GM18508 (cell line): ENCODE measurements around the gene ITPA.
"Not testable (repeated sequence)": the region's sequence is repeated elsewhere in the genome, so short reads cannot be mapped to it uniquely, and the experiment has no call there.

Experiments
- ATAC-seq: cut with Tn5 transposase; IDR thresholded peaks from one replicate; pipeline ENCODE4 v1.9.1; 2021; ENCODE audit warnings: moderate number of reproducible peaks; ENCODE audit not compliant: insufficient read depth, unreplicated experiment

The ITPA gene

GRCh38 chr20:3195590-3196237, 13.6 kb upstream of the ITPA start:
- no peak for ATAC-seq

GRCh38 chr20:3199206-3199605, 10.1 kb upstream of the ITPA start:
- no peak for ATAC-seq

GRCh38 chr20:3199976-3200755, 9.1 kb upstream of the ITPA start:
- no peak for ATAC-seq

GRCh38 chr20:3202965-3203314, 6.4 kb upstream of the ITPA start:
- no peak for ATAC-seq

GRCh38 chr20:3203315-3204123, 5.8 kb upstream of the ITPA start:
- ATAC-seq: no peak

GRCh38 chr20:3204124-3204794, 5.0 kb upstream of the ITPA start, which contains the start of gene DDRGK1:
Gene DDRGK1 (minus strand): TSS chr20:3204682. CDS start chr20:3204627, 55 bp downstream.
- no peak for ATAC-seq

- no peak for ATAC-seq
Measured at GRCh38 chr20:3208786-3209256, 477 bp upstream of the ITPA start.

GRCh38 chr20:3209946-3210317, 634 bp downstream of the ITPA start:
- no peak for ATAC-seq

- ATAC-seq: no peak
Measured at GRCh38 chr20:3210346-3210745, 1.0 kb downstream of the ITPA start.

GRCh38 chr20:3213226-3213625, 3.9 kb downstream of the ITPA start:
- ATAC-seq: no peak

- ATAC-seq: not testable (repeated sequence)
Measured at GRCh38 chr20:3215359-3215917, 6.1 kb downstream of the ITPA start.

GRCh38 chr20:3218307-3218988, 9.2 kb downstream of the ITPA start:
- ATAC-seq: no peak

- ATAC-seq: no peak
Measured at GRCh38 chr20:3221398-3222226, 12.3 kb downstream of the ITPA start.

GRCh38 chr20:3222635-3223600, 13.6 kb downstream of the ITPA start:
- no peak for ATAC-seq

- ATAC-seq: no peak
Measured at GRCh38 chr20:3223651-3223993, 14.3 kb downstream of the ITPA start.

- ATAC-seq: no peak
Measured at GRCh38 chr20:3223994-3224680, 14.8 kb downstream of the ITPA start.
